Measurements from ENCODE around the gene SOX9.
"Not testable (repeated sequence)": the region's sequence is repeated elsewhere in the genome, so short reads cannot be mapped to it uniquely, and the experiment has no call there.

Gene SOX9

DNA sequence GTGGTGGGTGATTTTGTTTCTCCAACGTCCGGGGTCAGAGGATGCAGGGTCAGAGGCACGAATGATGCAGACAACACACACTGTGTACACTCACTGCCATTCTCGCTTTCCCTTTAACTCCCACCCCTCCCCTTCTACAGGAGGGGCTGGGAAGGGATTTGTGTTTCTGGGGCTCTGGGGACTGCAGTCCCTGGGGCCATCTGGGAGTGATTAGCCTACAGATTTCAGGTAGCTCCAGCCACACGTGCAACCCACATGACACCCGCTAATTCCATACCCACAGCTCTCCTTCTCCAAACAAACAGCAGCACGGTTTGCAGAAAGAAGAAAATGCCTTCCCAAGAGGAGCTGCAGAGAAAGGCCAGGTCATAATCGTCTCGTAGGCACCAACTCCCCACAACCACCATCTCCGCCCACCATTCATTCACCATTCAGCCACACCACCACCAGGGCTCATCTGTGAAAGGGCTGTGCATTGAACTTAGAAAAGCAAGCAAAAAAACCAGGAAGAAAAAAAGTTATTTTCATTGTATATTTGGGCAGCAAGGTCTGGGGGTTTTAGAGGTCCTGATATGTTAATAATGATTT, 9.4 kb upstream of the SOX9 start:
- DNase-seq, result no peak

DNA sequence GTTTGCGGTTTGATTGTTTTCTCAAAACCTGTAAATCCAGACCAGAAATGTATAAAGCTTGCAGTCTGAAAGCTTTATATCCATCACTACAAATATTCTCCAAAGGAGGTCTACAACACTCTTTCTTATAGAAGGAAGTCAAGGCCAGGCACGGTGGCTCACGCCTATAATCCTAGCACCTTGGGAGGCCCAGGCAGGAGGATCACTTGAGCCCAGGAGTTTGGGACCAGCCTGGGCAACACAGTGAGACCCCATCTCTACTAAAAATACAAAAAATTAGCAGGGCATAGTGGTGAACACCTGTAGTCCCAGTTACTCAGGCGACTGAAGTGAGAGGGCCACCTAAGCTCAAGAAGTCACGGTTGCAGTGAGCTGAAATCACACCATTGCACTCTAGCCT, 8.9 kb upstream of the SOX9 start:
- DNase-seq, result not testable (repeated sequence)

DNA sequence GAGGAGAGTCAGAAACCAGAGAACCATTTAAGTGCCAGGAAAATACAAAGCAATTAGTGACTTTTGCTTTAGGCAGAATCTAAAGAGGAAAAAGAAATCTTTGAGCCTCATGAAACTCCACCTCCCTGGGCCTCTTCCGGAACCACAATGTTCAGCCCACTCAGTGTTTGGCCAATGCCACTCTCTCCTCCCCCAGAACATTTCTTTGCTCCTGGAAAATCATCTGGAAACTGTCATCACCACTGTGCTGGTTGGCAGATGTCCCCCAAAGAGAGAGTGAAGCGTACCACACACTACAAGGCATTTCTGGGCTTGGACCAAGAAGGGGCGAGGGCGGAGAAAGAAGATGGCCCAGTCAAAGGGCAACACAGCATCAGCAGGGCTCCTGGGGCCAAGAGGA, 7.1 kb upstream of the SOX9 start:
- DNase-seq, result no peak

DNA sequence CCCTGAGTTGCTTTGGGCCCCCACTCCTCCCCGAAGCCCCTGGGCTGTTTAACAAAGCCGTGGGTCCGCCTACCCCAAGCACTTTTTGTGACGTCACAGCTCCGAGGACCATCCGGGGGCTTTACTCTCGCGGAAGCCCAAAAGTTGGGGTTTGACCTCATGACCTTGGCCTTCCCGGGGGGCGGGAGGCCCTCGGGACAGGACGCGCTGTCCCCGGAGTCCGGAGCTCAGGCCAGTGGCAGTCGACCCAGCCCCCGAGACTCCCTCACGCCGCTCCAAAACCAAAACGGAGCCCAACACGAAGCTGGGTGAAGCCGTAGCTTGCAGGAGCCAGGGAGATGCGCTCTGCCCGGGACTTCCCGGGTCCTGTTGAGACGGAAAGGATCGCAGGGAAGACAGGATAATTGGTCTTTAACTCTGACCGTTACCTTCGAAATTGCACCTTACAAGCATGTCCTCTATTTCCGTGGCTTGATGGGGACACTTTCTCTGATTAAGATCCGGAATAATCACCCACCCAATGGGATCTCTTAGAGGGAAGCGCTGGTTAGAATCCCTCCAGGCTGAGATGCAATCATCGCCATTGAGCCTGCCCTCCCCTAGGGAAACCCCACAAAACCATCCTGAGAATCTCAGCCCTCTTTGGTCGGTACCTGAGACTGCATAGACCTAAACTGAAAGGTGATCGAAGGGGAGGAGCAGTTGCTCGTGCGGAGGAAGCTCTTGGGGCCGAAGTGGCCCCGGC, 4.9 kb upstream of the SOX9 start:
- DNase-seq, result no peak

DNA sequence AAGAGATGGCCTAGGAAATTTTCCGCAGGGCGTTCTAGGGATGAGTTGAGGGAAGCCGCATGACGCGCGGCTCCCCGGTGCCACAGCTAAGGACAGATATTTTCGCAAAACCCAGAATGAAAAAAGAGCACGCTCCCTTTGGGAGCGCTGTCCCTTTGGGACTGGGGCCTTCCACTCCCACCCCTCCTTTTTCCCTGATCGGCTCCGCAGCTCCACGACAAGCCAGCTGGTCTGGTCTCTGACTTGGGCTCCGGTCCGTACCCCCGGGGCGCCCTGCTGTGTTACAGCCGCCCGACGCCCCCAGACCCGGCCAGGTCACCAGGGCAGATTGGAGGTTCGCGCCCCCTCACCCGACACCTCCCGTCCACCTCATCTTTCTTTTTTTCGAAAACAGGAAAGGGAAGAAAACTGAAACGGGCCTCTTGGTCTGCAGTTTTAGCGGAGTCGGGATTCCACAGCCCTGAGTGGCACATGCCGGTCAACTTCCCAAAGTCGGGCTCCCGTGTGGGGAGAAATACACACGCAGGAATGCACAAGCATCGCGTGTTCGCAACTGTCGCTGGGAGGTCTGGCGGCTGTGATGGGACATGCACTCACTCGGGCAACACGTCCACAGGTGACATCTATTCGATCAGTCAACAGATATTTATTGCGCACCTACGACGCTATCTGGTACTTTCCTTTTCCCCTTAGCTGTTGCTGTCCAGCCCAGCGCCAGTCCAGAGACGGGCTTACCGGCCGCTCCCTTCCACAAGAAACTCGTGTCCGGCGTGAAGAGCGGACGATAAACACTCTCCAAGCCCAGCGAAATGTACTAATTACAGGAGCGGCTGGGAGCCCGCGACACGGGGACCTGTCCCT, 3.9 kb upstream of the SOX9 start:
- no peak for DNase-seq

DNA sequence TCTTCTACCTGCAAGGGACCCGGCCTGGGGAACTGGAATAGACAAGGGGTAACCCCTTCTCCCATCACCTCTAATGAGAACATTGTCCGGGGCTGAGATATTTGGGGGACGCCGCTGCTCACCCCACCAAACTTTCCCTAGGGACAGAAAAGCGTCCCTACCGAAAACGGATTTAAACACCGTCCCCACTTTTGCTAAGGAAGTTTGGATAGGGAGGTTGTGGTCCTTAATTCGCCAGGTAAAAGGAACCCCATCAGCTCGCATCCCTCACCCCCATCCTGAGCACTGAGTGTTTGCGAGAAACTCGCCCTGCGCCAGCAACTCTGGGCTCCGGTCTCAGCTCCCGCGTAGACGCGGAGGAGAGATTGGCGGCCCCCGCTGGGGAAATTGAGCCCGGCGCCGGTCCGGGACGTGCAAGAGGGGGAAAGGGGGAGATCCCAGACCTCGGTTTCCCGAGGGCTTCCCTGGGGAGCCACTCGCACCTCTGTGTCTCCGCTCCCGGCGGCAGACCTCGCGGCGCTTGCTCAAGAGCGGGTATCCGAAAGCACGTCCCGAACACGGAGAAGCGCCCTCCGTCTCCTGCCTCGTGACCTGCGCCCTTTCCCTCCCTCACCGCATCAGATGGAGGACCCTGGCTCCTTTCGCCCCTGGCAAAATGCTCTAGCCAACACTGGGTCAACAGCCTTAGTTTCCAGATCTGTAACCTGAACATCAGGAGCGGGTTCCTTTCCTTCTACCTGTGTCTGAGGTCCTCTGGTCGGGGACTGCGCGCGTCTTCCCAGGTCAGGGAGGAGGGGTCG, 3.1 kb upstream of the SOX9 start:
- DNase-seq, result no peak

DNA sequence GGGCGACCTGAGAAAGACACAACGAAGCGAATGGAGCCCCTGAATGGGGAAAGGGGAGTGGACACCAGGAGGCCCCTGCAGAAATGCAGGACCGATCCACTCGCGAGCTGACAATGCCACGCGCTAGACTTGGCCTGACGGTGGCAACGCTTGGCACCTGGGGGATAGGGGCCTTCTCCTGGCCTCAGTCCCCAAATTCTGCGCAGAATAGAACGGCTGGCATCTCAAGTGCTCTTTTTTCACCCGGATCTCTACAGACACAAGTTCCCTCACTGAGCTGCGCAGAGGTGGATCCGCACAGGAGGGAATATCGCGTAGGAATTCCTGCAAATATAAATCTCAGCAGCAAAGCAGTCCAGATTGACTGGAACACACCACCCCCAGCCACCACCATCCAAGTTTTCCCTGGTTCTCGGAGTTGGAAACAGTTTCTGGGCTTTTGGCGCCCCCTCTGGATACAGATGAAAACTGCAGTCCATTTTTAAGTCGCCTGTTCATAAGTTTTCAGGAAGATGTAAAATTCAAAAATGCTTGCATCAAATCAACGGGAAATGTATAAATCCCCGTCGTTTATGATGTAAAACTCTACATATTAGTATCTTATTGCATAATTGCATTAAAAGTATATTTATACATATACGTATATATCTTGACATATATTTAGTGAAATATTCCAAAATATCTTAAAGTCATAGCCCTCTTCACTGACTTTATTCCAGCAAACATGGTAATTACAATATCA, 2.3 kb upstream of the SOX9 start:
- peak; percentile 55 to 58 (median 57) for DNase-seq

DNA sequence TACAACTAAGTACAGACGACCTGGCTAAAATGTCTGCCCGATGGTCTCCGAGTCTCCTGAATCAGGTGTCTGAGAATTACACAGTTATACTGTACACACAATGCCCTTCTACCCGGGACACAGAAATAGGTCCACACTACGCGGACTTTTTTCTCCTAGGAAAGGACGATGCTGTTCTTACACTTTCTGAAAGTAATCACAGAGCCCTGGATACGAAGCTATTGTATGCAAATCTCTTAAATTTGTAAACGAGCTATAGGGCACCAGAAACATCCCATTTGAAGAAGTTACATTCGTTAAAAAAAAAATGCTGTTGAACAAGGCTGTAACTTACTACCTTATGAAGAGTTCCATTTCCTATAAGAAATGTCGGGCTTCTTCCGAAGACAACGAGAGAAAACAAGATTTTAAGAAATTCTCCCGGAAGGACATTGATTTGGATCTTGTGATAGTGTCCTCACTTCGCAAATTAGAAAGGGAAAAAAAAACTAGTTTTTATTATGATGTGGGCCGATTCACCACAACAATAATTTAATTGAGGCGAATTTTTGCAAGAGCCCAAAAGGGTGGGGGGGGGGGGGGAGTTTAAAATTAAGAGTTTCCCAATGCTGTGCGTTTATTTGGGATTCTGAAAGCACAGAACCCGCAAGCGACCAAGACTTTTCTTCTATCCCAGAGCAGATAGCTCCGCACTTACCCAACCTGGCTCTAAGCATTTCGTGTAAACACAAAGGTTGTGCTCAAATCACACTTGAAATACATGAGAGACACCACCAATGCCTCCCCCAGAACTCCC, 1.5 kb upstream of the SOX9 start:
- no peak for DNase-seq

DNA sequence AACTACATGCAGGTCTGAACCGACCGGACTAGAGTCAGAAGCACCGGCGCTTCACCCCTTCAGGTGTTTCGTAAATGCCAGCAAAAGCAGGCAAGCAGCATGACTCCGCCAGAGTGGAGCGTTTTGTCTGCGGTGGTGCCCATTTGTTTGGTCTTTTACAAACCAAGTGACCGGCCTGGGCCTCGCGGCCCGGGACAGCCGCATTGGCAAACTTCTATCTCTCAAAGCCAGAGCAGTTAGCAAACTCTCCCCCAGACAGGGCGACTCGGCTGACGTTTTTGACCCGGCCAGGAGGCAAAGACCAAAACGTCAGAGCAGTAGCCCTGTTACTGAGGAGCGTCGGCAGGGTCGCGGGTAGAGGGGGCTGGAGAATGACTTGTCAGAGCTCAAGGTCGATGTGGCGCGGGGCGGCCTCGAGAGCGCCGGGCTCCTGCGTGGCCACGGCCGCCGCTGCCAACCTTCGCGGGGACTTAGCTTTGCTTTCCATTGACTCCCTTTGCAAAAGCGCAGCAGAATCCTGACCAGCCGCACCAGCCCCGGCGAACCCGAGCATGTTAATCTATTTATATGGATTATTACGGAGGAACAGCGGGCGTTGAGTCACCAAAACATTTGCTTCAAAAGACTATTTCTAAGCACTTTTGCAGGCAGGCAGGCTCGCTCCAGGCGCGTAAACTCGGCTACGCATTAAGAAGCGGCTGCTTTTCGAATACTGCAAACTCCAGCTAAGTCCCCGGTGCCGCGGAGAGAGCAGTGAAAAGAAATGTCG, 763 bp upstream of the SOX9 start:
- no peak for DNase-seq

DNA sequence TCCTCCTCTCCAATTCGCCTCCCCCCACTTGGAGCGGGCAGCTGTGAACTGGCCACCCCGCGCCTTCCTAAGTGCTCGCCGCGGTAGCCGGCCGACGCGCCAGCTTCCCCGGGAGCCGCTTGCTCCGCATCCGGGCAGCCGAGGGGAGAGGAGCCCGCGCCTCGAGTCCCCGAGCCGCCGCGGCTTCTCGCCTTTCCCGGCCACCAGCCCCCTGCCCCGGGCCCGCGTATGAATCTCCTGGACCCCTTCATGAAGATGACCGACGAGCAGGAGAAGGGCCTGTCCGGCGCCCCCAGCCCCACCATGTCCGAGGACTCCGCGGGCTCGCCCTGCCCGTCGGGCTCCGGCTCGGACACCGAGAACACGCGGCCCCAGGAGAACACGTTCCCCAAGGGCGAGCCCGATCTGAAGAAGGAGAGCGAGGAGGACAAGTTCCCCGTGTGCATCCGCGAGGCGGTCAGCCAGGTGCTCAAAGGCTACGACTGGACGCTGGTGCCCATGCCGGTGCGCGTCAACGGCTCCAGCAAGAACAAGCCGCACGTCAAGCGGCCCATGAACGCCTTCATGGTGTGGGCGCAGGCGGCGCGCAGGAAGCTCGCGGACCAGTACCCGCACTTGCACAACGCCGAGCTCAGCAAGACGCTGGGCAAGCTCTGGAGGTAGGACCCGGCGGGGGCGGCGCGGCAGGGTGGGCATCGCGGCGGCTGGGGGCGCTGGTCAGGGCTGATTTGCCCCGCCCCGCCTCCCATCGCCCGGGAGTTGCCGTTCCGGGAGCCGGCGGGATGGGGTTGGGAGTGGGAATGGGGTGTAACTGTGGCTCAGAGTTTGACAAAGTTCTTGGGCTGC, 567 bp downstream of the SOX9 start:
- peak in 1 of 3 donors; percentile 12 for DNase-seq

DNA sequence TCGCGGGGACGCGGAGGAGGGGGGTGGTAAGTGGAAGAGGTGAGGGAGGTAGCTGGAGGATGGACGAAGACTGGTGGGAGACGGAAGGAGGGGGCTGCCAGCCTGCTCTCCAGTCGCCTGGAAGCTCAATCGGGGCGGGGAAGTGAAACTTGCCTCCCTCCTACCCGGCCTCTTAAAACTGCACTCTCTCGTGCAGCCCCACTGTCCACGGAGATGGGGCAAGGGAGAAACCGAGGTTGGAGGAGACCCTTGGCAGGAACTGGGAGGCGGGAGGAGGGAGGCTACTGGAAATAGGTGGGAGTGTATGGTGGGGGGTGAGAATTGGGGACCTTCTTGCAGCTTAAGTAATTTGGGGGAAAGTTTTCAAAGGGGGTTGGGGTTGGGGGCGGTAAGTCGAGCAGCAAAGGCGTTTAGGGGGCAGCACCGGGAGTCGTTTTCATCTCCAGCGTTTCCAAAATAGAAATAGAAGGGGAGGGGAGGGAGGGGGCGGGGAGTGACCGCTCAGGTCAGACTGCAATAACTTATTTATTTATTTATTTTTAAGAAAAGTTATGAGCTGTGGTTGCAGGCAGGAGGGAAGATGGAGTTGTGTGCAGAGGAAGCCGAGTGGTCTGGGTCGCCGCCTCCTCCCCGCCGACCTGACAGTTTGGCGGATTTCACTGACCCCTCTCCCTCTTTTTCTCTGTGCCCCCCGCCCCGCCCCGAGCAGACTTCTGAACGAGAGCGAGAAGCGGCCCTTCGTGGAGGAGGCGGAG, 1.4 kb downstream of the SOX9 start:
- DNase-seq, result peak in 1 of 3 donors; percentile 8

DNA sequence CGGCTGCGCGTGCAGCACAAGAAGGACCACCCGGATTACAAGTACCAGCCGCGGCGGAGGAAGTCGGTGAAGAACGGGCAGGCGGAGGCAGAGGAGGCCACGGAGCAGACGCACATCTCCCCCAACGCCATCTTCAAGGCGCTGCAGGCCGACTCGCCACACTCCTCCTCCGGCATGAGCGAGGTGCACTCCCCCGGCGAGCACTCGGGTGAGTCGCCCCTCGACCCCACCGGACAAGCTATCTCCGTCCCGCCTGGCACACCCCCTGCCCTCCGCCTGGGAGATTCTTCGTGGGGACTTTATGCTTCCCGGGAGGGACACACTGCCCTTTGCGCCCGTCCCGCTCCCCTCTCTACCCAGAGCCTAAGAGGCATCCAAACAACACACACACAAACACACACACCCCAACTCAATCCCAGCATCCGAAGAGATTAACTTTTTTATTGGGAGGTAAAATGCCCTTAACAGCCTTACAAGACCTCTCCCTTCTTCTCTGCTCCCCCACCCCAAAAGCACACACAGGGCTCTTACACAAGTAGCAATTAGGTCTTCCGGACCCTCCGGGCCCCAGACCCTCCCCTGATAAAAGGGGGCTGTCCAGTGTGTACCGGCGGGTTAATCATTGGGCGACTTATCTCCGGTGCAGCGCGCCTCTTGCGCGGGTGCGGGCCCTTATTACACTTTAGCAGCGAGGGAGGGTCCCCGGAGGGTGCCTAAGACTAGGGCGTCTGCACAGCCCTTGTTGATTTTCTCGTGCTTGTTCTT, 2.1 kb downstream of the SOX9 start:
- peak in 1 of 3 donors; percentile 4 for DNase-seq

DNA sequence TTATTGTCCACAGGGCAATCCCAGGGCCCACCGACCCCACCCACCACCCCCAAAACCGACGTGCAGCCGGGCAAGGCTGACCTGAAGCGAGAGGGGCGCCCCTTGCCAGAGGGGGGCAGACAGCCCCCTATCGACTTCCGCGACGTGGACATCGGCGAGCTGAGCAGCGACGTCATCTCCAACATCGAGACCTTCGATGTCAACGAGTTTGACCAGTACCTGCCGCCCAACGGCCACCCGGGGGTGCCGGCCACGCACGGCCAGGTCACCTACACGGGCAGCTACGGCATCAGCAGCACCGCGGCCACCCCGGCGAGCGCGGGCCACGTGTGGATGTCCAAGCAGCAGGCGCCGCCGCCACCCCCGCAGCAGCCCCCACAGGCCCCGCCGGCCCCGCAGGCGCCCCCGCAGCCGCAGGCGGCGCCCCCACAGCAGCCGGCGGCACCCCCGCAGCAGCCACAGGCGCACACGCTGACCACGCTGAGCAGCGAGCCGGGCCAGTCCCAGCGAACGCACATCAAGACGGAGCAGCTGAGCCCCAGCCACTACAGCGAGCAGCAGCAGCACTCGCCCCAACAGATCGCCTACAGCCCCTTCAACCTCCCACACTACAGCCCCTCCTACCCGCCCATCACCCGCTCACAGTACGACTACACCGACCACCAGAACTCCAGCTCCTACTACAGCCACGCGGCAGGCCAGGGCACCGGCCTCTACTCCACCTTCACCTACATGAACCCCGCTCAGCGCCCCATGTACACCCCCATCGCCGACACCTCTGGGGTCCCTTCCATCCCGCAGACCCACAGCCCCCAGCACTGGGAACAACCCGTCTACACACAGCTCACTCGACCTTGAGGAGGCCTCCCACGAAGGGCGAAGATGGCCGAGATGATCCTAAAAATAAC, 3.0 kb downstream of the SOX9 start:
- DNase-seq, result no peak

DNA sequence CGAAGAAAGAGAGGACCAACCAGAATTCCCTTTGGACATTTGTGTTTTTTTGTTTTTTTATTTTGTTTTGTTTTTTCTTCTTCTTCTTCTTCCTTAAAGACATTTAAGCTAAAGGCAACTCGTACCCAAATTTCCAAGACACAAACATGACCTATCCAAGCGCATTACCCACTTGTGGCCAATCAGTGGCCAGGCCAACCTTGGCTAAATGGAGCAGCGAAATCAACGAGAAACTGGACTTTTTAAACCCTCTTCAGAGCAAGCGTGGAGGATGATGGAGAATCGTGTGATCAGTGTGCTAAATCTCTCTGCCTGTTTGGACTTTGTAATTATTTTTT, 3.6 kb downstream of the SOX9 start:
- no peak for DNase-seq

DNA sequence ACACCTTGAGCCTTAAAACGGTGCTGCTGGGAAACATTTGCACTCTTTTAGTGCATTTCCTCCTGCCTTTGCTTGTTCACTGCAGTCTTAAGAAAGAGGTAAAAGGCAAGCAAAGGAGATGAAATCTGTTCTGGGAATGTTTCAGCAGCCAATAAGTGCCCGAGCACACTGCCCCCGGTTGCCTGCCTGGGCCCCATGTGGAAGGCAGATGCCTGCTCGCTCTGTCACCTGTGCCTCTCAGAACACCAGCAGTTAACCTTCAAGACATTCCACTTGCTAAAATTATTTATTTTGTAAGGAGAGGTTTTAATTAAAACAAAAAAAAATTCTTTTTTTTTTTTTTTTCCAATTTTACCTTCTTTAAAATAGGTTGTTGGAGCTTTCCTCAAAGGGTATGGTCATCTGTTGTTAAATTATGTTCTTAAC, 4.4 kb downstream of the SOX9 start:
- DNase-seq, result no peak

DNA sequence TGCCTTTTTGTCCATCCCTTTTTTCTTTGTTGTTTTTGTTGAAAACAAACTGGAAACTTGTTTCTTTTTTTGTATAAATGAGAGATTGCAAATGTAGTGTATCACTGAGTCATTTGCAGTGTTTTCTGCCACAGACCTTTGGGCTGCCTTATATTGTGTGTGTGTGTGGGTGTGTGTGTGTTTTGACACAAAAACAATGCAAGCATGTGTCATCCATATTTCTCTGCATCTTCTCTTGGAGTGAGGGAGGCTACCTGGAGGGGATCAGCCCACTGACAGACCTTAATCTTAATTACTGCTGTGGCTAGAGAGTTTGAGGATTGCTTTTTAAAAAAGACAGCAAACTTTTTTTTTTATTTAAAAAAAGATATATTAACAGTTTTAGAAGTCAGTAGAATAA, 4.9 kb downstream of the SOX9 start:
- DNase-seq, result no peak

Data from suppressor macrophage treated with lipopolysaccharide for 1 hour (primary cell).